HFFc6 (cell line): ENCODE results near the gene HSPB3. TPM values are rescaled to one million over a fixed set of nuclear protein-coding genes. Genes with fewer than 3 reads are reported as not detected.
"Not testable (repeated sequence)": the region's sequence is repeated elsewhere in the genome, so short reads cannot be mapped to it uniquely, and the experiment has no call there.

Experiments
- DNase-seq: peaks from one replicate; pipeline ENCODE4 v3.0.0-alpha.2; 2018
- H3K27ac Mint-ChIP-seq: 2 replicates; pipeline ENCODE4 v1.8.0; 2020; ENCODE audit warnings: mild to moderate bottlenecking, mixed read lengths
- H3K27me3 Mint-ChIP-seq: 2 replicates; pipeline ENCODE4 v1.8.0; 2021; ENCODE audit warnings: mild to moderate bottlenecking, moderate library complexity, mixed read lengths; ENCODE audit not compliant: insufficient read depth
- H3K36me3 Mint-ChIP-seq: 2 replicates; pipeline ENCODE4 v1.8.0; 2021; ENCODE audit warnings: low read depth, mixed read lengths
- H3K4me1 Mint-ChIP-seq: 2 replicates; pipeline ENCODE4 v1.8.0; 2020; ENCODE audit warnings: low read depth, mixed read lengths
- H3K4me3 Mint-ChIP-seq: 2 replicates; pipeline ENCODE4 v1.8.0; 2020; ENCODE audit warnings: mild to moderate bottlenecking, moderate library complexity, mixed read lengths
- H3K9me3 Mint-ChIP-seq: 2 replicates; pipeline ENCODE4 v1.8.0; 2020; ENCODE audit warnings: mild to moderate bottlenecking, mixed read lengths
- CTCF ChIP-seq: fragments of 200-600 bp; sonication (generic); IDR thresholded peaks from 2 replicates; pipeline ENCODE4 v1.5.0; 2021; ENCODE audit warnings: antibody characterized with exemption, mild to moderate bottlenecking
- total RNA-seq, 6 experiments: library from RNA; stranded (reverse); fragmentation: NEBNext Ultra II Directional; extraction: Animal tissue kit (Norgen Biotek cat#: 25700); gene quantifications; 2 replicates in 1 of 6; 3 replicates in 5 of 6; pipeline ENCODE4 v1.2.3, GENCODE V29; 2021

The HSPB3 gene
- total RNA-seq, 6 experiments from 2014 or later, result 3.3 to 9.6 (median 7.5) TPM

- Mint-ChIP-seq H3K27me3 (peaks cover 7% of the 10 kb centered on the region), H3K36me3 (no peaks in the 10 kb centered on the region), H3K27ac (no peak overlapping the region), H3K4me1 (peaks cover 23% of the 10 kb centered on the region), H3K9me3 (no peaks in the 10 kb centered on the region), H3K4me3 (no peak overlapping the region)
- DNase-seq, result no peak
- no peak for TF ChIP-seq CTCF
Observed at GRCh38 chr5:54476682-54477081, 21.2 kb downstream of the HSPB3 start.

- H3K27me3 Mint-ChIP-seq, result peaks cover 8% of the 10 kb centered on the region
- DNase-seq, result no peak
- H3K4me3 Mint-ChIP-seq, result no peak overlapping the region
- no peak overlapping the region for H3K27ac Mint-ChIP-seq
- TF ChIP-seq CTCF, result no peak
- H3K36me3 Mint-ChIP-seq, result no peaks in the 10 kb centered on the region
- no peaks in the 10 kb centered on the region for H3K9me3 Mint-ChIP-seq
- peaks cover 15% of the 10 kb centered on the region for H3K4me1 Mint-ChIP-seq
Observed at GRCh38 chr5:54477941-54478478, 22.5 kb downstream of the HSPB3 start.

- no peak for DNase-seq
- no peak overlapping the region for H3K27ac Mint-ChIP-seq
Observed at GRCh38 chr5:54480296-54480695, 24.8 kb downstream of the HSPB3 start.

GRCh38 chr5:54484219-54484894 lies 28.9 kb downstream of the HSPB3 start:
- no peak for DNase-seq
- no peak for TF ChIP-seq CTCF
- H3K4me1 Mint-ChIP-seq, result peaks cover 15% of the 10 kb centered on the region
- peaks cover 5% of the 10 kb centered on the region for H3K27me3 Mint-ChIP-seq
- no peaks in the 10 kb centered on the region for H3K9me3 Mint-ChIP-seq
- H3K36me3 Mint-ChIP-seq, result no peaks in the 10 kb centered on the region
- no peak overlapping the region for H3K27ac Mint-ChIP-seq
- no peak overlapping the region for H3K4me3 Mint-ChIP-seq

More at GRCh38 chr5:54480296-54480695, 24.8 kb downstream of the HSPB3 start:
- H3K36me3 Mint-ChIP-seq, result no peaks in the 10 kb centered on the region
- H3K27me3 Mint-ChIP-seq, result peaks cover 5% of the 10 kb centered on the region
- TF ChIP-seq CTCF, result no peak
- H3K4me1 Mint-ChIP-seq, result peaks cover 25% of the 10 kb centered on the region
- H3K4me3 Mint-ChIP-seq, result no peak overlapping the region
- no peaks in the 10 kb centered on the region for H3K9me3 Mint-ChIP-seq

- H3K27me3 Mint-ChIP-seq, H3K36me3 Mint-ChIP-seq, H3K4me3 Mint-ChIP-seq, H3K27ac Mint-ChIP-seq, DNase-seq, H3K4me1 Mint-ChIP-seq, H3K9me3 Mint-ChIP-seq: not testable (repeated sequence)
Observed at GRCh38 chr5:54485659-54486058, 30.2 kb downstream of the HSPB3 start.

- H3K36me3 Mint-ChIP-seq, H3K27ac Mint-ChIP-seq, H3K9me3 Mint-ChIP-seq, DNase-seq, H3K4me3 Mint-ChIP-seq, H3K27me3 Mint-ChIP-seq: not testable (repeated sequence)
- H3K4me1 Mint-ChIP-seq, result peaks cover 24% of the 10 kb centered on the region
- TF ChIP-seq CTCF, result peak; percentile 61
Observed at GRCh38 chr5:54489648-54489979, 34.1 kb downstream of the HSPB3 start.
